ENCODE data around the gene SECISBP2. TPM values are rescaled to one million over a fixed set of nuclear protein-coding genes. Genes with fewer than 3 reads are reported as not detected.
A peak's percentile ranks its signal among the peaks of the same experiment; 100 is the strongest.

The SECISBP2 gene
- total and polyA plus RNA-seq, 2 of the 13 experiments (the other 11 are each of a cell fraction or from before 2014, with no cell fraction given) = 32.4 to 38.0 TPM

DNA sequence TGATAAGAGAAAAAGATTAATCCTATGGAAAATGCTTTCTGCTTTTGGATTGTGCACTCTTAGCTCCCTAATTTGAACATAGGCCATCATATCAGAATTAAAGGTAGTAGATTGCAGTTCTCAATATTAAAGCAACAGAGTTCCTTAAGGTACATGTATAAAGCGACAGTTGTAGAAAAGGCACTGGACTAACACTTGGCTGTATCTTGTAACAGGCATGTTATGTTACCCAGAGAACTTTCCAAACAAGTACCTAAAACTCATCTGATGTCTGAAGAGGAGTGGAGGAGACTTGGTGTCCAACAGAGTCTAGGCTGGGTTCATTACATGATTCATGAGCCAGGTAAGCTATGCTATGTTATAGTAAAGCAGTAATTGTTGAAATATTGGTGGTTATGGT is 3.3 kb upstream of the SECISBP2 start:
- no peak for ATAC-seq
- H3K4me2 ChIP-seq (ENCODE audit: low read depth, low read length) = peak overlapping the region; percentile 83
- 94% methylated on average over 1 of the region's 1 CpG for WGBS (ENCODE audit: low lambda C conversion rate)
- peaks cover 28% of the 10 kb centered on the region for H4K20me1 ChIP-seq (ENCODE audit: insufficient read depth, low read length)
- POLR2A ChIA-PET = no interaction called here
- in situ Hi-C loops (cut with HindIII; ENCODE audit: extremely low pct_ligation_motif_present, low pct_unique_long_range_greater_than_20kb) (loop anchor here (10.0 kb wide), 1 partner anchor 240 kb away; no protein-coding TSS in a partner anchor), intact Hi-C loops (cut with micrococcal nuclease; ENCODE audit: unreplicated experiment) (no loop called here)
- BruUV-seq (replicated peaks) = no TSS peak
- no peak for DNase-seq (ENCODE audit: low spot score)
- H3K36me3 ChIP-seq (replicated peaks in 1 of 2; ENCODE audit: control insufficient read depth in 1 of 2, insufficient read depth in 2 of 2, low read length in 2 of 2) = peaks cover 0 to 23% of the 10 kb centered on the region in 2 experiments; a peak in 2 of 5 replicates
- H3K27me3 ChIP-seq (ENCODE audit: control insufficient read depth in 1 of 2, insufficient read depth in 2 of 2, low read length in 2 of 2) = no peaks in the 10 kb centered on the region; a peak in 1 of 5 replicates
- no peak for TF ChIP-seq ZFP37 (CRISPR knock-in tag; IDR thresholded peaks at IDR 0.05; ENCODE audit: borderline replicate concordance)
- TF ChIP-seq, protein P1, sequence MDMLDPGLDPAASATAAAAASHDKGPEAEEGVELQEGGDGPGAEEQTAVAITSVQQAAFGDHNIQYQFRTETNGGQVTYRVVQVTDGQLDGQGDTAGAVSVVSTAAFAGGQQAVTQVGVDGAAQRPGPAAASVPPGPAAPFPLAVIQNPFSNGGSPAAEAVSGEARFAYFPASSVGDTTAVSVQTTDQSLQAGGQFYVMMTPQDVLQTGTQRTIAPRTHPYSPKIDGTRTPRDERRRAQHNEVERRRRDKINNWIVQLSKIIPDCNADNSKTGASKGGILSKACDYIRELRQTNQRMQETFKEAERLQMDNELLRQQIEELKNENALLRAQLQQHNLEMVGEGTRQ (IDR thresholded peaks at IDR 0.05; ENCODE audit: low read depth, low read length) = no peak
- TF ChIP-seq, protein P1 (CRISPR knock-in tag; IDR thresholded peaks at IDR 0.05; ENCODE audit: borderline replicate concordance) = no peak
- no peak for TF ChIP-seq FLYWCH1 (CRISPR knock-in tag; IDR thresholded peaks at IDR 0.05)
- no peak for TF ChIP-seq KLF12 (CRISPR knock-in tag; IDR thresholded peaks at IDR 0.05; ENCODE audit: borderline replicate concordance)
- no peak for TF ChIP-seq SMARCC2 (IDR thresholded peaks at IDR 0.05)
- TF ChIP-seq, protein P2, sequence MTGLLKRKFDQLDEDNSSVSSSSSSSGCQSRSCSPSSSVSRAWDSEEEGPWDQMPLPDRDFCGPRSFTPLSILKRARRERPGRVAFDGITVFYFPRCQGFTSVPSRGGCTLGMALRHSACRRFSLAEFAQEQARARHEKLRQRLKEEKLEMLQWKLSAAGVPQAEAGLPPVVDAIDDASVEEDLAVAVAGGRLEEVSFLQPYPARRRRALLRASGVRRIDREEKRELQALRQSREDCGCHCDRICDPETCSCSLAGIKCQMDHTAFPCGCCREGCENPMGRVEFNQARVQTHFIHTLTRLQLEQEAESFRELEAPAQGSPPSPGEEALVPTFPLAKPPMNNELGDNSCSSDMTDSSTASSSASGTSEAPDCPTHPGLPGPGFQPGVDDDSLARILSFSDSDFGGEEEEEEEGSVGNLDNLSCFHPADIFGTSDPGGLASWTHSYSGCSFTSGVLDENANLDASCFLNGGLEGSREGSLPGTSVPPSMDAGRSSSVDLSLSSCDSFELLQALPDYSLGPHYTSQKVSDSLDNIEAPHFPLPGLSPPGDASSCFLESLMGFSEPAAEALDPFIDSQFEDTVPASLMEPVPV (CRISPR knock-in tag; IDR thresholded peaks at IDR 0.05) = no peak
- TF ChIP-seq, protein P3, sequence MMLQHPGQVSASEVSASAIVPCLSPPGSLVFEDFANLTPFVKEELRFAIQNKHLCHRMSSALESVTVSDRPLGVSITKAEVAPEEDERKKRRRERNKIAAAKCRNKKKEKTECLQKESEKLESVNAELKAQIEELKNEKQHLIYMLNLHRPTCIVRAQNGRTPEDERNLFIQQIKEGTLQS (CRISPR knock-in tag; IDR thresholded peaks at IDR 0.05) = no peak
- TF ChIP-seq FOXP1 (IDR thresholded peaks at IDR 0.05) = no peak
- no peak for TF ChIP-seq FOXP1 (CRISPR knock-in tag; IDR thresholded peaks at IDR 0.05)
- TF ChIP-seq PLRG1 (conservative IDR thresholded peaks at IDR 0.05) = no peak
- TF ChIP-seq ARNTL (CRISPR knock-in tag; IDR thresholded peaks at IDR 0.05) = no peak
- no peak for TF ChIP-seq FOXJ3 (CRISPR knock-in tag; IDR thresholded peaks at IDR 0.05; ENCODE audit: borderline replicate concordance)
- H2AFZ ChIP-seq (ENCODE audit: low read length) = no peak overlapping the region
- H3K9ac ChIP-seq (ENCODE audit: insufficient read depth, low read depth, low read length) = peak overlapping the region; percentile 97; the same call in 1 of the 2 replicates
- peak overlapping the region; percentile 15 for H3K27ac ChIP-seq (ENCODE audit: extremely low read length, insufficient read depth, low read length)
- no peak for FAIRE-seq
- H3K4me3 ChIP-seq (replicated peaks in 1 of 3; ENCODE audit: insufficient read depth in 1 of 3, low read depth in 2 of 3, low read length in 3 of 3) = peak overlapping the region; percentile 88 to 94 (median 88); a peak in 3 of 6 replicates
- peaks cover 75% of the 10 kb centered on the region for H3K79me2 ChIP-seq (ENCODE audit: insufficient read depth, low read length)
- CTCF ChIA-PET (ENCODE audit: low intra/inter-chr PET ratio, low total read pairs) = no interaction called here
- H3K9me3 ChIP-seq (ENCODE audit: low read length) = no peaks in the 10 kb centered on the region
- peaks cover 56% of the 10 kb centered on the region for H3K4me1 ChIP-seq (ENCODE audit: insufficient read depth, low read length)
